GM12801 (cell line): ENCODE results near the gene PIAS1.

Experiments used
- CTCF ChIP-seq: IDR thresholded peaks from one replicate; pipeline ENCODE4 v1.5.1; 2011; ENCODE audit warnings: control low read depth; ENCODE audit not compliant: insufficient read length; ENCODE audit errors: extremely low read depth

PIAS1 gene

GRCh38 chr15:68241088-68241935, 187.2 kb downstream of the PIAS1 start:
- TF ChIP-seq CTCF, result no peak
